ENCODE results near the gene TSHZ2.

The TSHZ2 gene

GRCh38 chr20:53216856-53217576 is 244.9 kb downstream of the TSHZ2 start:
- no peaks in the 10 kb centered on the region for H4K20me1 ChIP-seq (ENCODE audit: insufficient read depth, low read length)
- H3K27me3 ChIP-seq (ENCODE audit: low read depth, low read length) = no peaks in the 10 kb centered on the region
- peak overlapping the region; percentile 79 for H3K4me2 ChIP-seq (ENCODE audit: low read length)
- TF ChIP-seq CTCF (IDR thresholded peaks at IDR 0.05; ENCODE audit: low read depth, low read length) = peak; percentile 99
- no peak for TF ChIP-seq EZH2phosphoT487 (IDR thresholded peaks at IDR 0.05; ENCODE audit: low read depth)
- no peak overlapping the region for H2AFZ ChIP-seq (ENCODE audit: low read depth, low read length)
- H3K4me1 ChIP-seq (ENCODE audit: low read length) = peaks cover 45% of the 10 kb centered on the region
- peaks cover 10% of the 10 kb centered on the region for H3K36me3 ChIP-seq (replicated peaks; ENCODE audit: low read depth, low read length)
- no peak overlapping the region for H3K9ac ChIP-seq (ENCODE audit: low read length)
- H3K27ac ChIP-seq (ENCODE audit: low read length) = no peak overlapping the region
- 0 out of 2 replicates have a peak, but pooled peaks cover 4% of the 10 kb centered on the region for H3K9me3 ChIP-seq (ENCODE audit: insufficient read depth, low read length)
- H3K79me2 ChIP-seq (ENCODE audit: low read length) = no peaks in the 10 kb centered on the region
- peak overlapping the region; percentile 53 for H3K4me3 ChIP-seq (ENCODE audit: low read length)

- no peaks in the 10 kb centered on the region for H4K20me1 ChIP-seq (ENCODE audit: insufficient read depth, low read length)
- no peaks in the 10 kb centered on the region for H3K79me2 ChIP-seq (ENCODE audit: low read length)
- no peak overlapping the region for H3K27ac ChIP-seq (ENCODE audit: low read length)
- no peaks in the 10 kb centered on the region for H3K27me3 ChIP-seq (ENCODE audit: low read depth, low read length)
- no peak overlapping the region for H3K9ac ChIP-seq (ENCODE audit: low read length)
- no peak overlapping the region for H2AFZ ChIP-seq (ENCODE audit: low read depth, low read length)
- H3K9me3 ChIP-seq (ENCODE audit: insufficient read depth, low read length) = 0 out of 2 replicates have a peak, but pooled peaks cover 4% of the 10 kb centered on the region
- H3K4me3 ChIP-seq (ENCODE audit: low read length) = no peak overlapping the region
- H3K4me1 ChIP-seq (ENCODE audit: low read length) = peaks cover 39% of the 10 kb centered on the region
- no peak overlapping the region for H3K4me2 ChIP-seq (ENCODE audit: low read length)
- TF ChIP-seq EZH2phosphoT487 (IDR thresholded peaks at IDR 0.05; ENCODE audit: low read depth) (no peak), CTCF (IDR thresholded peaks at IDR 0.05; ENCODE audit: low read depth, low read length) (no peak)
- peaks cover 10% of the 10 kb centered on the region for H3K36me3 ChIP-seq (replicated peaks; ENCODE audit: low read depth, low read length)
Measured at GRCh38 chr20:53220482-53221307, 248.5 kb downstream of the TSHZ2 start.

DNA sequence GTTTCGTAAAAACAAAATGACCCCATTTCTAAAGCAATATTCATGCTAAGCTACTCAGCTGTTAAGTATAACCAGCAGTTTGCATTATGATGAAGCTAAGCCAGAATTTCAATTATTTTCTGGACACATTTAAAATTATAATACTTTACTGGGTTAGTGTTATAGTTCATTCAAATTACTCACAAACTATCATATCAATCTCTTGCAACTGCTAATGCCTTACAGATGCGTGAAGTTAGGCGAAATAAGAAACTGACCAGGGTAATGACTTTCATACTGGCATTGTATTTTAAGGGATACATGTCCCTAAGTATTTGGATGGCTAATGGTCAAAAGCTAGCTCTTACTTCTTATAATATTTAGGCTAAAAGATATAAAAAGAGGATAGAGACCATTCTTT is 249.6 kb downstream of the TSHZ2 start:
- Histone ChIP-seq H3K4me1 (ENCODE audit: low read length) (peaks cover 37% of the 10 kb centered on the region), H3K79me2 (ENCODE audit: low read length) (no peaks in the 10 kb centered on the region), H3K4me2 (ENCODE audit: low read length) (no peak overlapping the region), H2AFZ (ENCODE audit: low read depth, low read length) (no peak overlapping the region), H3K27me3 (ENCODE audit: low read depth, low read length) (no peaks in the 10 kb centered on the region), H3K9ac (ENCODE audit: low read length) (no peak overlapping the region), H4K20me1 (ENCODE audit: insufficient read depth, low read length) (no peaks in the 10 kb centered on the region), H3K27ac (ENCODE audit: low read length) (no peak overlapping the region), H3K9me3 (ENCODE audit: insufficient read depth, low read length) (0 out of 2 replicates have a peak, but pooled peaks cover 4% of the 10 kb centered on the region), H3K4me3 (ENCODE audit: low read length) (no peak overlapping the region), H3K36me3 (replicated peaks; ENCODE audit: low read depth, low read length) (peaks cover 10% of the 10 kb centered on the region)
- TF ChIP-seq CTCF (IDR thresholded peaks at IDR 0.05; ENCODE audit: low read depth, low read length) (no peak), EZH2phosphoT487 (IDR thresholded peaks at IDR 0.05; ENCODE audit: low read depth) (no peak)

- no peaks in the 10 kb centered on the region for H3K79me2 ChIP-seq (ENCODE audit: low read length)
- H3K36me3 ChIP-seq (replicated peaks; ENCODE audit: low read depth, low read length) = peaks cover 10% of the 10 kb centered on the region
- TF ChIP-seq CTCF (IDR thresholded peaks at IDR 0.05; ENCODE audit: low read depth, low read length) (no peak), EZH2phosphoT487 (IDR thresholded peaks at IDR 0.05; ENCODE audit: low read depth) (no peak)
- H3K4me1 ChIP-seq (ENCODE audit: low read length) = peaks cover 37% of the 10 kb centered on the region
- no peaks in the 10 kb centered on the region for H4K20me1 ChIP-seq (ENCODE audit: insufficient read depth, low read length)
- H3K27me3 ChIP-seq (ENCODE audit: low read depth, low read length) = no peaks in the 10 kb centered on the region
- 0 out of 2 replicates have a peak, but pooled peaks cover 4% of the 10 kb centered on the region for H3K9me3 ChIP-seq (ENCODE audit: insufficient read depth, low read length)
- no peak overlapping the region for H3K27ac ChIP-seq (ENCODE audit: low read length)
- no peak overlapping the region for H3K4me2 ChIP-seq (ENCODE audit: low read length)
- no peak overlapping the region for H3K9ac ChIP-seq (ENCODE audit: low read length)
- no peak overlapping the region for H2AFZ ChIP-seq (ENCODE audit: low read depth, low read length)
- no peak overlapping the region for H3K4me3 ChIP-seq (ENCODE audit: low read length)
Measured at GRCh38 chr20:53222416-53222815, 250.3 kb downstream of the TSHZ2 start.
